Measurements from ENCODE around the gene CHD6. TPM values are rescaled to one million over a fixed set of nuclear protein-coding genes. Genes with fewer than 3 reads are reported as not detected.

The CHD6 gene
- polyA plus RNA-seq, 1 experiment: 16.4 TPM

- H3K4me3 ChIP-seq (ENCODE audit: low read depth, low read length): no peak overlapping the region
- peaks cover 20% of the 10 kb centered on the region for H3K36me3 ChIP-seq (ENCODE audit: control insufficient read depth, insufficient read depth, low read length)
- no peaks in the 10 kb centered on the region for H3K27me3 ChIP-seq (ENCODE audit: control insufficient read depth, insufficient read depth, low read length)
- POLR2A ChIA-PET: no interaction called here
- TF ChIP-seq CTCF (IDR thresholded peaks at IDR 0.05; ENCODE audit: insufficient read depth, low read depth, low read length): no peak
- CTCF ChIA-PET: no interaction called here
- no peak for DNase-seq (ENCODE audit: low read depth)
These were observed 174.5 kb downstream of the CHD6 start for GRCh38 chr20:41443691-41444090.

- Histone ChIP-seq H3K36me3 (ENCODE audit: control insufficient read depth, insufficient read depth, low read length) (peaks cover 12% of the 10 kb centered on the region), H3K27me3 (ENCODE audit: control insufficient read depth, insufficient read depth, low read length) (no peaks in the 10 kb centered on the region), H3K4me3 (ENCODE audit: low read depth, low read length) (no peak overlapping the region)
- no peak for DNase-seq (ENCODE audit: low read depth)
- POLR2A ChIA-PET: no interaction called here
- CTCF ChIA-PET: interaction anchor here (0.6 to 0.7 kb wide), 3 partner anchors 83 to 194 kb away, joined by 3 read pairs; no protein-coding TSS in a partner anchor
- TF ChIP-seq CTCF (IDR thresholded peaks at IDR 0.05; ENCODE audit: insufficient read depth, low read depth, low read length): no peak
These were observed 177.3 kb downstream of the CHD6 start for GRCh38 chr20:41440882-41441281.

GRCh38 chr20:41437836-41438235 is 180.3 kb downstream of the CHD6 start:
- DNase-seq (ENCODE audit: low read depth): no peak
- Histone ChIP-seq H3K4me3 (ENCODE audit: low read depth, low read length) (no peak overlapping the region), H3K36me3 (ENCODE audit: control insufficient read depth, insufficient read depth, low read length) (peaks cover 9% of the 10 kb centered on the region), H3K27me3 (ENCODE audit: control insufficient read depth, insufficient read depth, low read length) (no peaks in the 10 kb centered on the region)
- POLR2A ChIA-PET: no interaction called here
- TF ChIP-seq CTCF (IDR thresholded peaks at IDR 0.05; ENCODE audit: insufficient read depth, low read depth, low read length): no peak
- CTCF ChIA-PET: interaction anchor here (0.7 kb wide), 1 partner anchor 9 kb away, joined by 3 read pairs; no protein-coding TSS in a partner anchor

GRCh38 chr20:41436679-41437078 is 181.5 kb downstream of the CHD6 start:
- Histone ChIP-seq H3K4me3 (ENCODE audit: low read depth, low read length) (no peak overlapping the region), H3K36me3 (ENCODE audit: control insufficient read depth, insufficient read depth, low read length) (peaks cover 9% of the 10 kb centered on the region), H3K27me3 (ENCODE audit: control insufficient read depth, insufficient read depth, low read length) (no peaks in the 10 kb centered on the region)
- POLR2A ChIA-PET: no interaction called here
- no peak for TF ChIP-seq CTCF (IDR thresholded peaks at IDR 0.05; ENCODE audit: insufficient read depth, low read depth, low read length)
- DNase-seq (ENCODE audit: low read depth): no peak
- CTCF ChIA-PET: no interaction called here

GRCh38 chr20:41433203-41433602 is 185.0 kb downstream of the CHD6 start:
- ChIA-PET CTCF (no interaction called here), POLR2A (no interaction called here)
- DNase-seq (ENCODE audit: low read depth): no peak
- Histone ChIP-seq H3K27me3 (ENCODE audit: control insufficient read depth, insufficient read depth, low read length) (no peaks in the 10 kb centered on the region), H3K4me3 (ENCODE audit: low read depth, low read length) (no peak overlapping the region), H3K36me3 (ENCODE audit: control insufficient read depth, insufficient read depth, low read length) (peaks cover 3% of the 10 kb centered on the region; the same call in 1 of the 2 replicates)
- no peak for TF ChIP-seq CTCF (IDR thresholded peaks at IDR 0.05; ENCODE audit: insufficient read depth, low read depth, low read length)

All from BJ (cell line).